CD4-positive, alpha-beta T cell treated with Interleukin-21 for 1 hour (primary cell): ENCODE measurements around the gene APOLD1.
"Not testable (repeated sequence)": the region's sequence is repeated elsewhere in the genome, so short reads cannot be mapped to it uniquely, and the experiment has no call there.

Experiments used
- DNase-seq: peaks from one replicate; pipeline ENCODE4 v3.0.0-alpha.2; 2020

The APOLD1 gene

DNA sequence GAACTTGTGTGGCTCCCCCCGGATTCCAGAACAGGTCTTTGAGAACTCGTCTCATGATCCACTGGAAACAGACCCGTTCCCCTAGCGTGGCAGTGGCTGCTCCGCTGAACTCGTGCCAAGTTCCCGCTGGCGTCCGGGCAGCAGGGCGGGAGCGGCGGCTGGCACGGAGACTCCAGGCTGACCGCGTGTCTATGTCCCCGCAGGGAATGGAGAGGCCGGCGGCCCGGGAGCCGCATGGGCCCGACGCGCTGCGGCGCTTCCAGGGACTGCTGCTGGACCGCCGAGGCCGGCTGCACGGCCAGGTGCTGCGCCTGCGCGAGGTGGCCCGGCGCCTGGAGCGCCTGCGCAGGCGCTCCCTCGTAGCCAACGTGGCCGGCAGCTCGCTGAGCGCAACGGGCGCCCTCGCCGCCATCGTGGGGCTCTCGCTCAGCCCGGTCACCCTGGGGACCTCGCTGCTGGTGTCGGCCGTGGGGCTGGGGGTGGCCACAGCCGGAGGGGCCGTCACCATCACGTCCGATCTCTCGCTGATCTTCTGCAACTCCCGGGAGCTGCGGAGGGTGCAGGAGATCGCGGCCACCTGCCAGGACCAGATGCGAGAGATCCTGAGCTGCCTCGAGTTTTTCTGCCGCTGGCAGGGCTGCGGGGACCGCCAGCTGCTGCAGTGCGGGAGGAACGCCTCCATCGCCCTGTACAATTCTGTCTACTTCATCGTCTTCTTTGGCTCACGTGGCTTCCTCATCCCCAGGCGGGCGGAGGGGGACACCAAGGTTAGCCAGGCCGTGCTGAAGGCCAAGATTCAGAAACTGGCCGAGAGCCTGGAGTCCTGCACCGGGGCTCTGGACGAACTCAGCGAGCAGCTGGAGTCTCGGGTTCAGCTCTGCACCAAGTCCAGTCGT is 1.5 kb downstream of the APOLD1 start:
- peak; percentile 81 for DNase-seq

DNA sequence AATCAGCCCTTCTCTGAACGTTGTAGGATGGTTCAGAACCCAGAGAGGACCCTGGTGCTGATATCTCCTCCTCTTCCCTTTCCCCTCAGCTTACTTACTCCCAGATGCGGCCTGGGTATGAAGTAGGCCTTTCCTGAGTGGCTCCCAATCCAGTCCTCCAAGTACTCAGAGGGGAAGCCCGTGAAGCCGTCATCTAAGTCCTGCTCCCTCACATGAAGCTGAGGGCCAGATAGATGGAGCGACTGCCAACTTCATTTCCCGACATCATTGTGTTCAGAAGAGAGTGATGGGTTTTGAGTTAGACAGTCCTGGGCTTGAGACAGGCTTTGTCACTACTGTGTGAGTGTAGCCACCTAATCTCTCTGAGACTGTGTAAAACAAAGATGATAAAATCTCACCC is 2.7 kb downstream of the APOLD1 start:
- DNase-seq, result no peak

DNA sequence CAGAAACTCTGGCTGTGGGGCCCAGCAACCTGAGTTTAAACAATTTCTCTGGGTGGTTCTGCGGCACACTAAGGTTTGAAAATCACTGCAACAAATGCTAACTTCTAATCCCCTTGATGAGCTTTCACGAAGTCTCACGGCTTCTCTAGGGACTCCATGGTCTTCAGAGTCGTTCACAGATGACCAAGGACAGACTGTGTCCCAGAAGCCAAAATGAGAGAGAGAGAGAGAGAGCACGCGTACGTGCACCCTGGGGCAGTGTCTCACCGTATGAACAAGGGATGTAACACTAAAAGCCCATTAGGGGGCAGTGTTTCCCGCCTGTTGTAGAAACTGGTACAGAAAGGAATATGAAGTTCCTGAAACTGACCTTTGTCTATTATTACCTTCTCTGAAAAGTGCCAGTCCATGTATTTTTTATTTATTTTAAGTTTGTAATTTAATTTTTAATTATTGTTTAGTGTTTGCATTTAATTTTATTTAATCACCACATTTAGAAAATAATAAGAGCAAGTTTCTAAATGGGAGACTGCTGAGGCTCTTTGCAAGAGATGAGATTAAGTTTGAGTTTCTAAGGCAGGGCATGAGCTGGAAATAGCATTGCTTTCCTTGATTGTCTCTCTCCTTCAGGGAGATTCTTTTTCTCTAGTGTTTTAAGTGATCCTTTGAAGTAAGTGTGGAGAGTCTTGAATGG is 3.4 kb downstream of the APOLD1 start:
- peak; percentile 78 for DNase-seq

DNA sequence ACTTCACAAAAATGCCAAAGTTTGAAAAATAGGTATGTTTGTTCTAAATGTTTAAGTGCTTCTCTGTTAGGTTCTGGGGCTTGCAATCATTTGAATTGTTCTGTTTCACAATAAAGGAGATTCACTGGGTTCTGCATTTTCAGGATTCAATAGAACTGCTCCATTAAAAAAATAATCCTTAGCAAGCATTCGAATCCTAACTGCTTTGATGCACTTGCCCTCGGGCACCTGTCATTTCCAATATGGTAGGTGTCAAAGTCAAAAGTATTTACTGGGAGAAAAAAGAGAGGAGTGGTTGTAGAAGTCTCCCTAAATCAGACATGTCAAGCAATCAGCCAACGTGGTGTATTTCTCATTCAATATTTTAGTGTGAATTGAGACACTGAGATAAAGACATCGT is 5.5 kb downstream of the APOLD1 start:
- no peak for DNase-seq

DNA sequence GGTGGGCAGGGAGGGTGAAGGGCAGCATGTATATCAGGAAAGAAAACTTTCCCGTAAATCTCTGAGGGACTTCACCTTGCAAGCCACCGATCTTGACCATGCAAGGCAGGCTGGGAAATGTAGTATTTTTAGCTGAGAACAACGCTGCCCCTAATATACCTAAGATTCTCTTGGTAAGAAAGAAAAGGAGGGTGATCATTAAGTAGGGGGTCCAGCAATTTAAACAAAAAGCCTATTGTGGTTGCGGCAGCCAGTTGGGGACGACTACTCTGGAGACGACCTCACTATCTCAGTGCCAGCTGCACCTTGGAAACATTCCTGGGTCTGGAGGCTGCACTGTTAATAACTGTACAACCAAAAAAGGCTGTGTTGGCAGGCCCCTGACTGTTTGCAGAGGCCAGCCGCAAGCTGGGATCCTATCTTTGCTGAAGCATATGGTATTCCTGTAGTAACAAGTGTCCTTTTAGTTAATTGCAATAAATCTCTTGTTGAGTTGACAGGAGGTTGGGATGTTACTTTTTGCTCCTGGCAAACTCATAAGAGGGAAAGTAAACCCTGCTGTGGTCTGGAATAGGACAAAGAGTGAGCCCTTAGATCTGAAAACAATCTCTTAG is 6.4 kb downstream of the APOLD1 start:
- DNase-seq, result no peak

DNA sequence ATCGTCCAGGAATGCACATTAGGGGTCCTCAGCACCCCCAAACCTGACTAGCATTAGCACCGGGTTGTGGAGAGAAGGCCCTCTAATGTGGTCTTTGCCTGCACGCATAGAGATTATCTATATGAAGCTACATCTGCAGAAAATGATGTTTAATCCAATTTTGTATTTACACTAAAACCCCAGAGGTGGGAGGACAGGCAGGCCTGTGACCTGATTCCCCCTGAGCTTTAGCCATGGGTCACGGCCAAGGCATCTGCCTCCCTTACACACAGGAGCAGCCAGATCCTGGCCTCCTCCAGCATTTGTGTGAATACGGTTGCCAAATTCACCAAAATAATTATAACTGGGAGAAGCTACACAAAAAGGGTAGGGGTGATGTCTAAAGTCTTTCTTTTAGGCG is 7.0 kb downstream of the APOLD1 start:
- DNase-seq, result no peak

DNA sequence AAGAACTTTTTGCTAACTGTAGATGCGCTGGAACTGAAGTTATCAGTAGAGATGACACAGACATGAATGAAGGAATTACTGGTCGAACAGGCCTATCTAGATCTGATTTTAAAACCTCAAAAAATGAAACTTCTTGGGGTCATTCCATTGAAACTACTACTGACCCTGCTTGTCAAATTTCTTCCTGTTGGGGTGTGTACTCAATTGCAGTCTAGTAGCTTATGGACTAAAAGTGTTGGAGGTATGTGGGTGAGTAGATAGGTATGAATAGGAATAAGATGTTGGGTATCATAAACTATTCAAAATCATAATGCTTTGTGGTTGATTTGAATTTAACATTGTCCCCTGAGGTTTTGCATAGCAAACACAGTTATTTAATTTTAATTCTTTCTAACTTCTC is 9.2 kb downstream of the APOLD1 start:
- no peak for DNase-seq

DNA sequence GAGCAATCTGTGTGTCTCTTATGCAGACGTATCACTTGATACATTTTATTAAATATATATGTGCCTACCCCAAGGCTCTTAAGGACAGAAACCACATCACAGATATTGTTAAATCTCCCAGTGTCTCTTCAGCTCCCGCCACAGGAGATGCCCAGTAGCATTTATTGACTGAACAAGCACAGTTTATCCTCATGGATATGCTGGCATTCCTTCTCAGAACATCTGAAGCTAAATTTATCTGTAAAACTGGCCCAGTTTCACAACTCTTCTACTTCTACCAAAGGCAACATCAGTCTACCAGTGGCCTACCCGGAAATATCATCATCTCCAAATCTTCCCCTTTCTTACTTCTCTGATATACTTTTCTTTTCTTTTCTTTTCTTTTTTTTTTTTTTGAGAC is 10.7 kb downstream of the APOLD1 start:
- DNase-seq, result no peak

DNA sequence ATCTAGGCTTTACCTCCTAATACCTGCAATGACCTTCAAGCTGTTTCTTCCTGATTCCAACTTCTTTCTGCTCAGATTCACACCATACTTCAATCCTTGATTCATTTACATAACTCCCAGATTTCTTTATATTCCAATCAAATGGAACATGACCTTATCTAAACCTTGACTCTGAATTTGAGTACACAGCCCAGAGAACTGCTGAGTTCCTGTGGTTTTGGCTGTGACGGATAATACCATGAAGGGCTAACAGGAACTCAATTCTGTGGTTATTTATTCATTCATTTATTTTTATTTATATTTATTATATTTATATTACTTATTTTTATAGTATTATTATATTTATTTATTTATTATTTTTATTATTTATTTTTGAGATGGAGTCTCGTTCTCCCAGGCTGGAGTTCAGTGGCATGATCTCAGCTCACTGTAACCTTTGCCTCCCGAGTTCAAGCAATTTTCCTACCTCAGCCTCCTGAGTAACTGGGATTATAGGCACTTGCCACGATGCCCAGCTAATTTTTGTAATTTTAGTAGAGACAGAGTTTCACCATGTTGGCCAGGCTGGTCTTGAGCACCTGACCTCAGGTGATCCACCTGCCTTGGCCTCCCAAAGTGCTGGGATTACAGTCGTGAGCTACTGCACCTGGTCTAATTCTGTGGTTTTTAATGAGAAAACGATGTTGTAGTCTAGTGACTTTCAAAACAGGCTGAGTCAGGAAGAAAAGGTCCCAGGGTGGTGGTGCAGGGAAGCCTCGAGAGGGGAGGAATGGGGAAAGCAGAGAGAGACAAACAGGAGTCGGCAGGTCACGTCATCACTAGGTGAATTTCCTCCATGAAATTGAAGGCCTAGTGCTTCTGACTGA is 11.7 kb downstream of the APOLD1 start:
- DNase-seq, result no peak

DNA sequence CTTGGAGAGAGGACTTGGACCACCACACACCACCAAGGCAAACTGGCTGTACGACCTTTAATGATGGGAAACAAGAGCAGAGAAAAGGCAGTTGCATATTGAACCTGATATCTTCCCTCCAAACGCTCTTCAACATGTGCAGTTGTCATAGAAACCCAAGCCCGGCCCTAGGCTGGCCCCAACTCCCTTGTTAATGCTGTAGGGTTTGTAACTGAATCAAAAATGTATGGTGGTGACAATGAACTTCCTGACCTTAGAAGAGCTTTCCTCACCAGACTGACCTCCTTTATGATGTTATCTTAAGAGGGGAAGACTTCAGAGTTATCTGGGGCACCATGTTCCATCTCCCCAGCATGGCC is 12.3 kb downstream of the APOLD1 start:
- no peak for DNase-seq

DNA sequence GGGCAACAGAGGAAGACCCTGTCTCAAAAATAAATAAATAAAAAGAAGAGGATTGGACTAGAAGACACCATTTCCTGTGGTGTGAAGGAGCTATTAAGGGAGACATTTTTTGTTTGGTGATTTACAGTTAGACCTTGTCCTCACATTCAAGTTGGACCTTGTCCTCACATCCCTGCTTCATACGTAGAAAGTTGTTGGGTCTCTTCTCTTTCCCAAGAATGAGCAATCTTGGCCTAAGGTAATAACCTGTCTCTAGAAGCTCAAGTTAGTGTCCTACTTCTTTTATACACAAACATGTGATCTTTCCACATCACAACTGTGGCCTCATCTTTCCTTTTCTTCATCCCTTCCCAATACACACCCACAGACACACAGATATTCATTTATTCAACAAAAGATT is 13.0 kb downstream of the APOLD1 start:
- no peak for DNase-seq

DNA sequence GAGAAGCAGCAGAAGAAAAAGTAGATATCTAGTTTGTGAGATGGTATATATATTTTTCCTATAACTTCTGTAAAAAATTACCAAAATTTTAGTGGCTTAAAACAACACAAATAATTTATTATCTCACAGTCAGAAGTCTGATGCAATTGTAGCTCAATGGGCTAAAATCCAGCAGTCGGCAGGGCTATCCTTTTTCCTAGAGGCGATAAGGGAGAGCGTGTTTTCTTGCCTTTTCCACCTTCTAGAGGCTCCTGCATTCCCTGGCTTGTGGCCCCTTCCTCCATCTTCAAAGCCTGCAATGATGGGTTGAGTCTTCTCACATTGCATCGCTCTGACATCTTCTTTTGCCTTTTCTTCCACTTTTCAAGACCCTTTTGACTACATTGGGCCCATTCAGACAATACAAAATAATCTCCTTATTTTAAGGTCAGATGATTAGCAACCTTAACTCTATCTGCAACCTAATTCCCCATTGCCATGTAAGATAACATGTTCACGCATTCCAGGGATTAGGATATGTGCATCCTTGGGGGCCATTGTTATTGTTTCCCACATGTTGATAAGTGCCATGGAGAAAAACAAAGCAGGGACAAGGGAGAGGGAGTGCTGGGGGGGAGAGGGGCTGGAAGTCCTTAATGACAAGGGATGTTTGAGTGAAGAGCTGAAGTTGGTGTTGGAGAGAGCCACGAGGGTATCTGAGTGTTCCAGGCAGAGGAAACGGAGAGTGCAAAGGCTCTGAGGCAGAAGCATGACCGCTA is 13.9 kb downstream of the APOLD1 start:
- no peak for DNase-seq

DNA sequence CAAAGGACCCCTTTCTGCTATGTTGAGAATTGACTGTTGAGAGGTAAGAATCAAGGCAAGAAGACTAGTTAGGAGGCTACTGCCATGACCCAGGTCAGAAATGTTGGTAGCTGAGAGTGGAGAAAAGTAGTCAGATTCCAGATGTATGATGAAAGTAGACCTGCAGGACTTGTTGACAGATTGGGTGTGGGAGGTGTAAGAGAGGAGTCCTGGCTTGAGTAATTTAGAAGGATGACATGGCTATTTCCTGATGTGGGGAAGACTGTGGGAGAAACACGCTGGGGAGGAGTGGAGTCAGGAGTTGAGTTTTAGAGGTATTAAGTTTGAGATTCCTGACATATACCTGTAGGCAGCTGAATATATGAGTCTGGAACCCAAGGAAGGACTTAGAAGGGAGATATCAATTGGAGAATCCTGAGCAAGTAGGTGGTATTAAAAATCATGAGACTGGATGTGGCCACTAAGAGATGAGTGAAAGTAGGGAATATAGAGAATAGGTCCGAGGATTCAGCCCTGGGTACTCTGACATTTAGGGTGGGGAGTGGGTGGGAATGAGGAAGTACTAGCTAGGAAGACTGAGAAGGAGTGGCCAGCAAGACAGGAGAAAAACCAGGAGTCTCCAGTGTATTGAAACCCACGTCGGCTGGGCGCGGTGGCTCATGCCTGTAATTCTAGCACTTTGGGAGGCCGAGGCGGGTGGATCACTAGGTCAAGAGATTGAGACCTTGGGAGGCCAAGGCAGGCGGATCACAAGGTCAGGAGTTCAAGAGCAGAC is 15.1 kb downstream of the APOLD1 start:
- DNase-seq, result no peak

DNA sequence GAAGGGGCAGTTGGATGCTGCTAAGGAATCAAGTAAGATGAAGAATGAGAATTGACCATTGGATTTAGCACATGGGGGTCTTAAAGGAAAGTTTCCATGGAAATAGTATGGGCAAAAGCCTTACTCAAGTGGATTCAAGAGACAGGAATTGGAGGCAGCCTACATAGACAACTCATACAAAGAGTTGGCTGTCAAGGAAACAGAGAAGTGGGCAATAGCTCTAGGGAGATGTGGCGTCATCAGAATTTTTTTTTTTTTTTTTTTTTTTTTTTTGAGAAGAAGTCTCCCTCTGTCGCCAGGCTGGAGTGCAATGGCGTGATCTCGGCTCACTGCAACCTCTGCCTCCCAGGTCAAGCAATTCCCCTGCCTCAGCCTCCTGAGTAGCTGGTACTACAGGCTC is 16.2 kb downstream of the APOLD1 start:
- not testable (repeated sequence) for DNase-seq

DNA sequence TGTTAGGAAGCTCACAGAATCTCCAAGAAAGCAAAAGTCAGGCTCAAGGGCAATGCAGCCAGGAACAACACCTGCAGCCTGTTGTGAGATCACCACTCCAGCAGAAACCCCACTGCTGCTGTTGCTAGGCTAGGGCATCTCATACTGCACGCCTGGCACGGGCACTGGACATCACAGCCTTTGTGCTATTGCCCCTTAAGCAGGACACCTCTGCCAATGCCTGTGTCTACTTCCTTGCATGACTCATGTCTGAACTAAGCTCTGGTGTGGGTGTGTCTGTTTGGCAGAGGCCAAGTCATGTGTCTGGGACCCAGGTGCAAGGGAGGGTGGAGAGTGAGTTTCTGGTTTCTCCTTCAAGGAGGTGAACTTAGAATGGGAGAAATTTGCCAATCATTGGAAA is 17.7 kb downstream of the APOLD1 start:
- peak; percentile 48 for DNase-seq

DNA sequence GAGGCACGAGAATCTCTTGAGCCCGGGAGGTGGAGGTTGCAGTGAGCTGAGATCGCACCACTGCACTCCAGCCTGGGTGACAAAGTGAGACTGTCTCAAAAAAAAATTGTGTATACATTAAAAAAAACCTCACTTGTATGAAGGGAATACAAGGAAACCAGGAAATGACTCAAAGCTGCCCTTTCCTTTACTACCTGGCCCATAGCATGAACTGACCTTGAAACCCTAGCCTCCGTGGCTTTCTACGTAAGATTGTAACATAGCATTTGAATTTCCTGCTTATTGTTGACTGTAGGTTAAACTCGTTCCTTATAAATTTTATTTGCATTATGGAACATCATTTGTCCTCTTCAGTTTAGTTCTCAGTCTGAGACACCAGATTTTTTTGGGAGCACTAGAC is 18.6 kb downstream of the APOLD1 start:
- no peak for DNase-seq

DNA sequence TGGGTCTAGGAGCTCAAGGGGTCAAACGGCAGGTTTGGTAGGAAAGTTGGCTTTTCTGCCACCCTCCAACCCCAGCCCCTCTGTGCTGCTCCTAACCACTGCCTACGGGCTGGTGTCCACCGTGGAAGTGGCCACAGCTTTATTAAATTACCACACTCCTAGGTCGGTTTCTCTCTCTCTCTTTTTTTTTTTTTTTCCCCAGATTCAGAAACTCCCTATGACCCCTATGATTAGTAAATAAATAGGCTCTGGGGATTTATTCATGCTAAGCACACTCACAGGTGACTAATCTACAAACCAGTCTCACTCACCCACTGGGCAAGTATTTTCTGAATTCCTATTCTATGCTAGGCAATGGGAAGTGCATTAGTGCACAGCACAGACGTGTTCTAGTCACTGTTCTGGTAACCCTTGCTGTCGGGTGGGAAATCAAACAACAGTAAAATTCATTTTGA is 19.0 kb downstream of the APOLD1 start:
- DNase-seq, result no peak

DNA sequence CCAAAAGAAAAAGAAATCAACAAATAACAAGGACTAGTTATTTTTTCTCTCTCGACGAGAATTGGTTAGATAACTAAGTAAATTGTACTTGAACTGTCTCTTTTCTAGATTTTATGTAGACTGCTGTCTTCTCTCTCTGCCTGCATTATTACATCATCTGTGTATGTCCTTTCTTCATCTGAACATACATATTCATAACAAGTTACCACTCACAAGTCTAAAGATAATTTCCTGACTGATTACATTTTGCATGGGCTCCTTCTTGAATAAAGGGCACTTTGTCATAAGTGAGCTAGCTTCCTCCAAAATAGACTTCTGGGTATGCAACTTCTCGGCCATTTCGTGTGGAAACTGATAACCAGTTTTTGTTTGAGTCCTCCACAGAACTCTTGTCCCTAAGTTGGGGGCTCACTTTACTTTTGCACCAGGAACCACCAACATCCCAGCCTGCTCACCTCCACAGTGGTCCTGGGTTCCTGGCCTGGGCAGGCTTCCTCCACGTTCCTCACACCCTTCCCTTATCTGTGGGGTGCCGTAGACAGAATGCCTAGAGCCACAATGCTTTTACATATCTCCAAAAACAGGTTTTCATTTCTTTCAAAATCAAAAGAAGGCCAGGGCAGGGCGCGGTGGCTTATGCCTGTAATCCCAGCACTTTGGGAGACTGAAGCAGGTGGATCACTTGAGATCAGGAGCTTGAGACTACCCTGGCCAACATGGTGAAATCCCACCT is 21.5 kb downstream of the APOLD1 start:
- no peak for DNase-seq

DNA sequence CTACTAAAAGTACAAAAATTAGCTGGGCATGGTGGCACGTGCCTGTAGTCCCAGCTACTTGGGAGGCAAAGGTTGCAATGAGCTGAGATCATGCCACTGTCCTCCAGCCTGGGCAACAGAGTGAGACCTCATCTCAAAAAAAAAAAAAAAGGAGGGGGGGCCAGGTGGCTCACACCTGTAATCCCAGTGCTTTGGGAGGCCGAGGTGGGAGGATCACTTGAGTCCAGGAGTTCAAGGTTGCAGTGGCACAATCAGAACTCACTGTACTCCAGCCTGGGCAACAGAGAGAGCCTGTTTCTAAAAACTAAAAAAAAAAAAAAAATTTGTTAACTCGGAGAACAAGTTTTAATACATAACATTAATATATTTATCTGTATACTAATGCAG is 22.1 kb downstream of the APOLD1 start:
- DNase-seq, result not testable (repeated sequence)

DNA sequence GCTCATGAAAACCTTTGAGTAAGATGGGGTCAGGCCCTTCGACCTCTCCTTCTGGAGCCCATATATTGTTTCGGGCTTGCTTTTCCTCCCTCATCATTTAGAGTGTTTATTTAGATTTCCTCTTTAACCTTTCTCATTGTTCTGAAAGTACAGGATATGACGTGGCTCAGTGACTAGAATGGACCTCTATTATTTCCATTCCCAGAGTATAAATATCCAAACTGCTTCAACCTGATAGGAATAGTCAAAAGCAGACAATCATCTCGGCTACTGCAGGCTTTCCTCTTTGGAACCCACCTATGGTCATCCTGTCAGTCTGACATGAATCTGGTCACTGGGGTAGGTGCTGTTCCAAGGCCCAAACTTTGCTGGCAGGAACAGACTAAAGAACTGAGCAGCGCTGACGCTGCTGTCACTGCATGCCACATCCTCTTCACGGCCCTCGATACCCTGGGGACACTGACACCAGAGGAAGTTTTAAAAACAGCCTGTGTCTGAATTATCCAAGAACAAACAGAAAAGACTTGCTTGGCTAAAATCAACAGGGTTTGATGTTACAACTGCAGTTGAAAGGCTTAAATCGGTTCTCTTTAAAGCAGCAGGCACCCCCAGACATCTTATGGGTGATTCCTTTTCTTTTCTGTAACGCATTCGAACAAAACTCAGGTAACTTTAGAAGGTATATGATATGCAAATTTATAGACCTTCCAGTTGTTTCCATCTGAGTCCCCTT is 22.7 kb downstream of the APOLD1 start:
- peak; percentile 75 for DNase-seq
